Activated CD4-positive, alpha-beta T cell treated with anti-CD3 and anti-CD28 coated beads for 36 hours (primary cell): ENCODE data around the gene CAPN13. TPM values are rescaled to one million over a fixed set of nuclear protein-coding genes. Genes with fewer than 3 reads are reported as not detected.

Source experiments
- ATAC-seq: fragments of 200-7000 bp; cut with Tn5 transposase; one replicate; pipeline ENCODE4 v1.10.0; 2021; ENCODE audit warnings: mild to moderate bottlenecking, moderate library complexity
- CTCF ChIA-PET: fragments of 350-600 bp; sonication (Branson Sonifier 250); formaldehyde crosslinking; loops from one replicate; lab custom pipeline; 2021; ENCODE audit warnings: antibody characterized with exemption; lab: Charles Lee
- POLR2A ChIA-PET: fragments of 350-600 bp; sonication (Branson Sonifier 250); formaldehyde crosslinking; loops from one replicate; lab custom pipeline; 2021; ENCODE audit warnings: antibody characterized with exemption, inconsistent platforms; lab: Charles Lee
- DNase-seq: peaks from one replicate; pipeline ENCODE4 v3.0.0-alpha.2; 2020
- H3K27ac Mint-ChIP-seq: one replicate; pipeline ENCODE4 v1.8.0; 2021; ENCODE audit warnings: mixed read lengths
- H3K27me3 Mint-ChIP-seq: one replicate; pipeline ENCODE4 v1.8.0; 2021; ENCODE audit warnings: mixed read lengths
- H3K36me3 Mint-ChIP-seq: one replicate; pipeline ENCODE4 v1.8.0; 2021; ENCODE audit warnings: low read depth, mixed read lengths
- H3K4me1 Mint-ChIP-seq: one replicate; pipeline ENCODE4 v1.8.0; 2021; ENCODE audit warnings: mixed read lengths
- H3K4me3 Mint-ChIP-seq: one replicate; pipeline ENCODE4 v1.8.0; 2021; ENCODE audit warnings: mild to moderate bottlenecking, moderate library complexity, mixed read lengths
- H3K9me3 Mint-ChIP-seq: one replicate; pipeline ENCODE4 v1.8.0; 2021; ENCODE audit warnings: low read depth, mixed read lengths
- intact Hi-C, 2 experiments: fragments of 100-400 bp; cut with DNase I in 1 of 2; cut with micrococcal nuclease in 1 of 2; formaldehyde crosslinking; loops; one replicate each; pipeline versions ENCODE4 v1.14.2 to v1.15.1; 2022 to 2024; cut with DNase I, micrococcal nuclease
- total RNA-seq, 2 experiments: library from RNA; stranded (reverse); gene quantifications; one replicate each; pipeline ENCODE4 v1.2.3, GENCODE V29; 2021

CAPN13 gene
- total RNA-seq, 2 experiments from 2014 or later: not detected

GRCh38 chr2:30786923-30787685 is 20.1 kb downstream of the CAPN13 start:
- intact Hi-C loops: no loop called here
- no peak for DNase-seq
- CTCF ChIA-PET: interaction anchor here (0.8 kb wide), 1 partner anchor 228 kb away, joined by 3 read pairs; no protein-coding TSS in a partner anchor
- no peak for ATAC-seq
- Mint-ChIP-seq H3K36me3 (no peaks in the 10 kb centered on the region), H3K27me3 (peaks cover 13% of the 10 kb centered on the region), H3K4me1 (peaks cover 2% of the 10 kb centered on the region), H3K27ac (no peak overlapping the region), H3K4me3 (no peak overlapping the region), H3K9me3 (no peaks in the 10 kb centered on the region)
- POLR2A ChIA-PET: no interaction called here

GRCh38 chr2:30784682-30785081 is 22.6 kb downstream of the CAPN13 start:
- POLR2A ChIA-PET: no interaction called here
- ATAC-seq: no peak
- H3K27me3 Mint-ChIP-seq: peaks cover 3% of the 10 kb centered on the region
- CTCF ChIA-PET: no interaction called here
- no peaks in the 10 kb centered on the region for H3K4me1 Mint-ChIP-seq
- intact Hi-C loops: no loop called here
- no peaks in the 10 kb centered on the region for H3K9me3 Mint-ChIP-seq
- no peak overlapping the region for H3K27ac Mint-ChIP-seq
- no peak for DNase-seq
- H3K36me3 Mint-ChIP-seq: no peaks in the 10 kb centered on the region
- no peak overlapping the region for H3K4me3 Mint-ChIP-seq

GRCh38 chr2:30781961-30782533 is 25.2 kb downstream of the CAPN13 start:
- Mint-ChIP-seq H3K27me3 (peaks cover 4% of the 10 kb centered on the region), H3K27ac (no peak overlapping the region), H3K36me3 (no peaks in the 10 kb centered on the region), H3K4me1 (no peaks in the 10 kb centered on the region), H3K4me3 (no peak overlapping the region), H3K9me3 (no peaks in the 10 kb centered on the region)
- ChIA-PET POLR2A (no interaction called here), CTCF (no interaction called here)
- intact Hi-C loops: no loop called here
- DNase-seq (no peak), ATAC-seq (no peak)

DNA sequence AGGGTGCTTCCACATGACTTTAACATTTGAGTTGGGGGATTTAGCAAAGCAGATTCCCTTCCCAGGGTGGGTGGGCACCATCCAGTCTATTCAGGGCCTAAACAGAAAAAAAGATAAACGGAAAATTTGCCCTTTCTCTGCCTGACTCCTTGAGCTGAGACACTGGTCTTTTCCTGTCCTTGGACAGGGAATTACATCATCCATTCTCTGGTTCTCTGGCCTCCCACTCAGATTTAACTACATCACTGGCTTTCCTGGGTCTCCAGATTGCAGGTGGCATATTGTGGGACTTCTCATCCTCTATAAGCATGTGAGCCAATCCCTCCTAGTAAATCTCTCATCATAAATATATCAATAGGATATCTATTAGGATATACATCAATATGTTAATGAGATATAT is 25.8 kb downstream of the CAPN13 start:
- CTCF ChIA-PET: interaction anchor here (0.8 kb wide), 1 partner anchor 11 kb away, joined by 4 read pairs; no protein-coding TSS in a partner anchor
- DNase-seq (no peak), ATAC-seq (no peak)
- Mint-ChIP-seq H3K36me3 (no peaks in the 10 kb centered on the region), H3K4me3 (no peak overlapping the region), H3K9me3 (no peaks in the 10 kb centered on the region), H3K4me1 (no peaks in the 10 kb centered on the region), H3K27me3 (peaks cover 4% of the 10 kb centered on the region), H3K27ac (no peak overlapping the region)
- intact Hi-C loops: no loop called here
- POLR2A ChIA-PET: no interaction called here

DNA sequence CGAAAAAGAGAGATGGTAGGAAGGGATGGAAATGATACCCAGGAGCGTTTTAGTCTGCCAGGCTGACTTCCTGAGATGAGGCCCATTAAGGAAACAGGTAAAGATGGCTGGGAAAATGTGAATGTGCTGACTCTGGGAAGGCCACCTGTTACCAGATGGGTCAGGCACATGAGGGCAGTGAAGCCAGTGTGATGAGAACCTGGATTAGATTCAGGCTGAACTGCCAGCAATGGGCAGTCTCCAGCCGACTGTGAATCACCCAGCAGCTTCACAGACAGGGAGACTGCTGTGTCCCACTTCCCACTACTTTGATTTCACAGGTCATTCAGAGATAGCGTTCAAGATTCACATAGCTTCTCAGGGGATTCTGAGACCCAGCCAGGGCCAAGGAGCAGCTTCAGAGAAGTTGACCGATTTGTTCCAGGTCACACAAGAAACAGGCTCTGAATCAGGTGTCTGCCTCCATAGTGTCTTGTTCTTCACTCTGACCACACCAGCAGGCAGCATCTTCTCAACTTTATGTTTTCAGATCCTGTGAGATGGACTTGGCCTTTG is 26.4 kb downstream of the CAPN13 start:
- no peak for DNase-seq
- Mint-ChIP-seq H3K4me1 (no peaks in the 10 kb centered on the region), H3K27me3 (peaks cover 4% of the 10 kb centered on the region), H3K9me3 (no peaks in the 10 kb centered on the region), H3K4me3 (no peak overlapping the region), H3K27ac (no peak overlapping the region), H3K36me3 (no peaks in the 10 kb centered on the region)
- ChIA-PET CTCF (interaction anchor here (0.6 to 0.8 kb wide), 2 partner anchors 10 to 16 kb away, joined by 4 to 6 read pairs; no protein-coding TSS in a partner anchor), POLR2A (no interaction called here)
- intact Hi-C loops: no loop called here
- no peak for ATAC-seq

DNA sequence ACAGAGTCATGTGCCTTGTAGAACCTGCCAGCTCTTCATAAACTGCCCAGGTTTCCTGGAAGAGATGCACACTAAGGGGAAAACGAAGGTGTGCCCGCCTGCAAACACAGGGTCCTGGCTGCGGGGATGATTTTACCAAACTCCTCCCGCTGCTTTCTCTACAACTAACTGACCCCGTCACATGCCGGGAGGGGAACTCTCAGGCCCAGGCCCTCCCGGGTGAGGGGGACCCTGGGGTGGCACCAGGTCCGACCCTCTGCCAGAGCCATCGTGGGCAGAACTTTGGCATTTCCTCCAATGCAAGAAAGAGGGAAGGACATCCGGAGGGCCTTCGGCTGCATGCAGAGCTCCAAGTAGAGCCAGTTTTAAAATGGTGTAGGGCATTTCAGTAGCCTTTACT is 28.6 kb downstream of the CAPN13 start:
- H3K9me3 Mint-ChIP-seq: no peaks in the 10 kb centered on the region
- H3K27me3 Mint-ChIP-seq: peaks cover 5% of the 10 kb centered on the region
- peaks cover 2% of the 10 kb centered on the region for H3K4me1 Mint-ChIP-seq
- no peak overlapping the region for H3K4me3 Mint-ChIP-seq
- ATAC-seq (no peak), DNase-seq (no peak)
- H3K27ac Mint-ChIP-seq: no peak overlapping the region
- intact Hi-C loops: no loop called here
- ChIA-PET POLR2A (no interaction called here), CTCF (interaction anchor here (0.5 kb wide), 1 partner anchor 66 kb away, joined by 5 read pairs; no protein-coding TSS in a partner anchor)
- no peaks in the 10 kb centered on the region for H3K36me3 Mint-ChIP-seq

- intact Hi-C loops: no loop called here
- CTCF ChIA-PET: interaction anchor here (0.5 kb wide), 1 partner anchor 391 kb away, joined by 3 read pairs; no protein-coding TSS in a partner anchor
- no peak overlapping the region for H3K4me3 Mint-ChIP-seq
- no peak for DNase-seq
- ATAC-seq: no peak
- H3K9me3 Mint-ChIP-seq: no peaks in the 10 kb centered on the region
- POLR2A ChIA-PET: no interaction called here
- H3K27ac Mint-ChIP-seq: no peak overlapping the region
- H3K27me3 Mint-ChIP-seq: peaks cover 7% of the 10 kb centered on the region
- H3K4me1 Mint-ChIP-seq: peaks cover 2% of the 10 kb centered on the region
- H3K36me3 Mint-ChIP-seq: no peaks in the 10 kb centered on the region
These were observed 29.4 kb downstream of the CAPN13 start for GRCh38 chr2:30777661-30778505.

GRCh38 chr2:30776831-30777635 is 30.2 kb downstream of the CAPN13 start:
- Mint-ChIP-seq H3K9me3 (no peaks in the 10 kb centered on the region), H3K27ac (no peak overlapping the region), H3K36me3 (no peaks in the 10 kb centered on the region), H3K4me1 (peaks cover 2% of the 10 kb centered on the region), H3K27me3 (peaks cover 7% of the 10 kb centered on the region), H3K4me3 (no peak overlapping the region)
- ChIA-PET CTCF (interaction anchor here (0.5 to 0.6 kb wide), 2 partner anchors 392 to 557 kb away, joined by 3 read pairs; no protein-coding TSS in a partner anchor), POLR2A (no interaction called here)
- intact Hi-C loops: no loop called here
- DNase-seq: no peak
- ATAC-seq: no peak

GRCh38 chr2:30775833-30776232 is 31.4 kb downstream of the CAPN13 start:
- DNase-seq: no peak
- Mint-ChIP-seq H3K36me3 (no peaks in the 10 kb centered on the region), H3K27ac (no peak overlapping the region), H3K27me3 (peaks cover 11% of the 10 kb centered on the region), H3K4me3 (no peak overlapping the region), H3K9me3 (no peaks in the 10 kb centered on the region), H3K4me1 (peaks cover 2% of the 10 kb centered on the region)
- intact Hi-C loops: no loop called here
- ChIA-PET CTCF (interaction anchor here (0.5 kb wide), 1 partner anchor 1803 kb away, joined by 3 read pairs; no protein-coding TSS in a partner anchor), POLR2A (no interaction called here)
- ATAC-seq: no peak

GRCh38 chr2:30772021-30772705 is 35.1 kb downstream of the CAPN13 start:
- Mint-ChIP-seq H3K4me3 (no peak overlapping the region), H3K27ac (no peak overlapping the region), H3K27me3 (peaks cover 11% of the 10 kb centered on the region), H3K9me3 (no peaks in the 10 kb centered on the region), H3K36me3 (no peaks in the 10 kb centered on the region), H3K4me1 (peaks cover 2% of the 10 kb centered on the region)
- ATAC-seq (no peak), DNase-seq (no peak)
- intact Hi-C loops: no loop called here
- POLR2A ChIA-PET: no interaction called here
- CTCF ChIA-PET: no interaction called here
